ENCODE results near the gene GPR152.

- TF ChIP-seq FOSL1 (IDR thresholded peaks at IDR 0.05; ENCODE audit: insufficient read depth, low read depth, low read length) (no peak), SIX5 (IDR thresholded peaks at IDR 0.05; ENCODE audit: low read depth, low read length) (no peak), JUND (IDR thresholded peaks at IDR 0.05; ENCODE audit: low read length) (no peak), EP300 (IDR thresholded peaks at IDR 0.05; ENCODE audit: borderline replicate concordance in 1 of 2, low read depth in 2 of 2, low read length in 2 of 2) (no peak), HDAC2 (IDR thresholded peaks at IDR 0.05; ENCODE audit: borderline replicate concordance in 1 of 2, low read depth in 2 of 2, low read length in 2 of 2) (no peak), CTCF (IDR thresholded peaks at IDR 0.05; ENCODE audit: control extremely low read depth in 1 of 3, insufficient read depth in 1 of 3, low read depth in 1 of 3, low read length in 3 of 3) (no peak), RFX5 (IDR thresholded peaks at IDR 0.05; ENCODE audit: borderline replicate concordance, low read depth, low read length) (no peak), CREB1 (IDR thresholded peaks at IDR 0.05) (no peak), MAX (IDR thresholded peaks at IDR 0.05) (no peak), SUZ12 (IDR thresholded peaks at IDR 0.05; ENCODE audit: low read length) (no peak)
These were observed 15.3 kb downstream of the GPR152 start, which contains the start of gene PTPRCAP for GRCh38 chr11:67437082-67437808.

Data from H1 (cell line).